ENCODE data around the gene UTRN.
A peak's percentile ranks its signal among the peaks of the same experiment; 100 is the strongest.

UTRN gene

DNA sequence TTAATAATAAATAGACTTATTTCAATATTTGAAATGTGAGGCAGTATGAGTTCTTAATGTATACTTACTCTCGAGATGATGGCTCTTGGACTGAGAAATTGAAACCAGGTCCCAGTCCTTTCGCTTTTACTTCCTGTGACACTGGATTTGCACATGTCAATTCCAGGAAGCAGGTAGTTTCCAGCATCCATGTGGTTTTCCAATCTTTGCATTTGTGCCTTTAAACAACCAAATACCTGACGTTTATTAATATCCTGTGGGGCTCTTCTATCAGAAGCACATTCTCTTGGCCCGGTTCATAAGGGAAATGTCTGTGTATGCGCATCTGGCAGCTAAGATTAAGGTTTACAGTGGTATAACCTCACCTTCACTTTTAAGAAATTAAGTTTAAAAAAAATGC lies 13.1 kb downstream of the UTRN start:
- Histone ChIP-seq H3K27ac (ENCODE audit: low read length) (no peak overlapping the region), H3K4me3 (ENCODE audit: low read depth in 1 of 2, low read length in 2 of 2) (peak overlapping the region in 1 of 2 donors; percentile 35), H3K36me3 (ENCODE audit: control insufficient read depth in 1 of 2, insufficient read depth in 2 of 2, low read length in 2 of 2) (peaks cover 0 to under 1% of the 10 kb centered on the region in 2 donors), H3K27me3 (ENCODE audit: low read depth, low read length) (no peaks in the 10 kb centered on the region), H3K9me3 (ENCODE audit: control insufficient read depth in 1 of 2, low read length in 2 of 2) (no peaks in the 10 kb centered on the region), H3K4me1 (ENCODE audit: control insufficient read depth in 1 of 2, insufficient read depth in 2 of 2, low read length in 2 of 2) (peaks cover 0 to 5% of the 10 kb centered on the region in 2 donors)

DNA sequence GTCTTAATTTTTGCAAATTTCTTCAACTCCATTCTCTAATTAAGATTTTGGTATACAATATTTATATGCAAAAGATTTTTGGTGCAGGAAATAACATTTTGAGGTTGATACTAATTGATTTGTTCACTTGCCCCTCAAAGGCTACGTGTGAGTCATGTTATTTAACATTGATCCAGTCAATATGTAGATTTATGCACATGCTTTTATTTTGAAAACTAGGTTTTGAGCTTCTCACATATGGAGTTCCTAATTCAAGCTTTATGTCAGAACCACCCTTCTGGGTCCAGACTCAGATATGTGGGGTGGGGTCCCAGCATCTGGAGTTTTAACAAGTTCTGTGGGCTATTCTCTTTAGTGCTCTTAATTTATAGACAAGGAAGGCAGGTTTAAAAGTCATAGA lies 13.8 kb downstream of the UTRN start:
- Histone ChIP-seq H3K9me3 (ENCODE audit: control insufficient read depth in 1 of 2, low read length in 2 of 2) (no peaks in the 10 kb centered on the region), H3K4me1 (ENCODE audit: control insufficient read depth in 1 of 2, insufficient read depth in 2 of 2, low read length in 2 of 2) (peaks cover 0 to 5% of the 10 kb centered on the region in 2 donors), H3K36me3 (ENCODE audit: control insufficient read depth in 1 of 2, insufficient read depth in 2 of 2, low read length in 2 of 2) (no peaks in the 10 kb centered on the region), H3K4me3 (ENCODE audit: low read depth in 1 of 2, low read length in 2 of 2) (no peak overlapping the region), H3K27me3 (ENCODE audit: low read depth, low read length) (no peaks in the 10 kb centered on the region), H3K27ac (ENCODE audit: low read length) (no peak overlapping the region)

- no peaks in the 10 kb centered on the region for H3K9me3 ChIP-seq (ENCODE audit: control insufficient read depth in 1 of 2, low read length in 2 of 2)
- H3K4me3 ChIP-seq (ENCODE audit: low read depth in 1 of 2, low read length in 2 of 2) = no peak overlapping the region
- no peaks in the 10 kb centered on the region for H3K4me1 ChIP-seq (ENCODE audit: control insufficient read depth in 1 of 2, insufficient read depth in 2 of 2, low read length in 2 of 2)
- no peak overlapping the region for H3K27ac ChIP-seq (ENCODE audit: low read length)
- H3K27me3 ChIP-seq (ENCODE audit: low read depth, low read length) = no peaks in the 10 kb centered on the region
- no peaks in the 10 kb centered on the region for H3K36me3 ChIP-seq (ENCODE audit: control insufficient read depth in 1 of 2, insufficient read depth in 2 of 2, low read length in 2 of 2)
These were observed 17.7 kb downstream of the UTRN start for GRCh38 chr6:144302701-144303372.

- no peak overlapping the region for H3K27ac ChIP-seq (ENCODE audit: low read length)
- peaks cover 0 to 10% of the 10 kb centered on the region in 2 donors for H3K36me3 ChIP-seq (ENCODE audit: control insufficient read depth in 1 of 2, insufficient read depth in 2 of 2, low read length in 2 of 2)
- no peak overlapping the region for H3K4me3 ChIP-seq (ENCODE audit: low read depth in 1 of 2, low read length in 2 of 2)
- no peaks in the 10 kb centered on the region for H3K9me3 ChIP-seq (ENCODE audit: control insufficient read depth in 1 of 2, low read length in 2 of 2)
- no peaks in the 10 kb centered on the region for H3K27me3 ChIP-seq (ENCODE audit: low read depth, low read length)
- no peaks in the 10 kb centered on the region for H3K4me1 ChIP-seq (ENCODE audit: control insufficient read depth in 1 of 2, insufficient read depth in 2 of 2, low read length in 2 of 2)
These were observed 19.2 kb downstream of the UTRN start for GRCh38 chr6:144304223-144304848.

GRCh38 chr6:144305567-144305966 lies 20.4 kb downstream of the UTRN start:
- H3K4me1 ChIP-seq (ENCODE audit: control insufficient read depth in 1 of 2, insufficient read depth in 2 of 2, low read length in 2 of 2) = no peaks in the 10 kb centered on the region
- no peak overlapping the region for H3K4me3 ChIP-seq (ENCODE audit: low read depth in 1 of 2, low read length in 2 of 2)
- no peaks in the 10 kb centered on the region for H3K9me3 ChIP-seq (ENCODE audit: control insufficient read depth in 1 of 2, low read length in 2 of 2)
- no peak overlapping the region for H3K27ac ChIP-seq (ENCODE audit: low read length)
- peaks cover 0 to 10% of the 10 kb centered on the region in 2 donors for H3K36me3 ChIP-seq (ENCODE audit: control insufficient read depth in 1 of 2, insufficient read depth in 2 of 2, low read length in 2 of 2)
- no peaks in the 10 kb centered on the region for H3K27me3 ChIP-seq (ENCODE audit: low read depth, low read length)

DNA sequence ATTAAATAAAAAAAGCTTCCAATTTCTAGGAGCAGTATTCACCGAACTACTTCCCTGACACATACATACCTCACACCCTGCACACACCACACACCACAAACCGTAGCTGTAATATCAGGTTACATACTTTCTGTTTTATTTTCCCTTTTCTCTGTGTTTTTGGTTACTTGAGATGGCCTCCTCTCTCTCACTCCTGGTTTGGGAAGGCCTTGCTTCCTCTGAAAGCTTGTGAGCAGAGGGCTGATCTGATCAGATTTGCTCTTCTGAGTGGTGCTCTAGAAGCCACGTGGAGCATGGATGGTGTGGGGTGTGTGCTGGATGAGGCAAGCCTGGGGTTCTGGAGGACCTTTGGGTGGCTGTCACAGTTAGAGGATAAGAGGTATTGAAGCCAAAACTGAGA lies 20.9 kb downstream of the UTRN start:
- Histone ChIP-seq H3K9me3 (ENCODE audit: control insufficient read depth in 1 of 2, low read length in 2 of 2) (no peaks in the 10 kb centered on the region), H3K4me1 (ENCODE audit: control insufficient read depth in 1 of 2, insufficient read depth in 2 of 2, low read length in 2 of 2) (no peaks in the 10 kb centered on the region), H3K36me3 (ENCODE audit: control insufficient read depth in 1 of 2, insufficient read depth in 2 of 2, low read length in 2 of 2) (peaks cover 0 to 10% of the 10 kb centered on the region in 2 donors), H3K27ac (ENCODE audit: low read length) (no peak overlapping the region), H3K4me3 (ENCODE audit: low read depth in 1 of 2, low read length in 2 of 2) (no peak overlapping the region), H3K27me3 (ENCODE audit: low read depth, low read length) (no peaks in the 10 kb centered on the region)

DNA sequence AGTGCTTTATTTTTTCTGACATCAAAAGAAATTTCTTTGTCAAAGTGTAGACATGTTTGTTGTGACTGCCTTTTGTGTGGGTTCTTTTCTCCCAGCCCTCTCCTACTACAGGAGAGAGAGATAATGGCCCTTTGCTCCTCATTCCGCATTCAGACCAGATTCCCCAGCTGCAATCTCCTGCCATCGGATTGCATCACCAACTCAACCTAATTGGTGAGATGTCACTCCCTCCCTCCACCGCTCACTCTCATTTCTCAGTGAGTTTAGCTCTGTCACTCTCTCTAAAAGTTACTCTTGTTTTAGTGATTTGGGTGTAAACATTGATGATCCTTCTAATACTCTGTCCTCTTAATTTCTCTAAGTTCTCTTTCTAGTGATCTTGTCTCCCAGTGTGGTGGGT lies 22.7 kb downstream of the UTRN start:
- H3K4me1 ChIP-seq (ENCODE audit: control insufficient read depth in 1 of 2, insufficient read depth in 2 of 2, low read length in 2 of 2) = peaks cover 0 to 2% of the 10 kb centered on the region in 2 donors
- no peak overlapping the region for H3K4me3 ChIP-seq (ENCODE audit: low read depth in 1 of 2, low read length in 2 of 2)
- H3K27ac ChIP-seq (ENCODE audit: low read length) = no peak overlapping the region
- no peaks in the 10 kb centered on the region for H3K9me3 ChIP-seq (ENCODE audit: control insufficient read depth in 1 of 2, low read length in 2 of 2)
- no peaks in the 10 kb centered on the region for H3K27me3 ChIP-seq (ENCODE audit: low read depth, low read length)
- peaks cover 0 to 10% of the 10 kb centered on the region in 2 donors for H3K36me3 ChIP-seq (ENCODE audit: control insufficient read depth in 1 of 2, insufficient read depth in 2 of 2, low read length in 2 of 2)

DNA sequence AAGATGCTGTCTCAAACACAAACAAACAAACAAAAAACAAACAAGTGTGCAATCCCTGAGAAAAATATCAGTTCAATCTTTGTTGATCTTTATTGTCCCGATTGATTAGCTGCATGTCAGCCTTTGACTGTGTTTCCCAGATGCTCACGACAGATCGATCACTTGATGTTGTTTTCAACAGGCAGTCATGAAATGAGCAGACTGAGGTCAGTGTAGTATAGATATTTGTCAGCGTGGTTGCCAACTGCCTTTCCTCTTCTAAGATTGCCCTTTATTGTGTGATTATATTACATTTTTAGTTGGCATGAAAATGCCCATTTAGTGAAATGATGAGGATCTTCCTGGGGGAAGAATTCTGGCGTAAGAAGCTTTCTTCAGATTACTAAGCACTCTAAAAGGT lies 25.6 kb downstream of the UTRN start:
- Histone ChIP-seq H3K36me3 (ENCODE audit: control insufficient read depth in 1 of 2, insufficient read depth in 2 of 2, low read length in 2 of 2) (peaks cover 0 to 10% of the 10 kb centered on the region in 2 donors), H3K9me3 (ENCODE audit: control insufficient read depth in 1 of 2, low read length in 2 of 2) (no peaks in the 10 kb centered on the region), H3K27ac (ENCODE audit: low read length) (no peak overlapping the region), H3K27me3 (ENCODE audit: low read depth, low read length) (no peaks in the 10 kb centered on the region), H3K4me1 (ENCODE audit: control insufficient read depth in 1 of 2, insufficient read depth in 2 of 2, low read length in 2 of 2) (peaks cover 4 to 18% of the 10 kb centered on the region in 2 donors), H3K4me3 (ENCODE audit: low read depth in 1 of 2, low read length in 2 of 2) (no peak overlapping the region)

DNA sequence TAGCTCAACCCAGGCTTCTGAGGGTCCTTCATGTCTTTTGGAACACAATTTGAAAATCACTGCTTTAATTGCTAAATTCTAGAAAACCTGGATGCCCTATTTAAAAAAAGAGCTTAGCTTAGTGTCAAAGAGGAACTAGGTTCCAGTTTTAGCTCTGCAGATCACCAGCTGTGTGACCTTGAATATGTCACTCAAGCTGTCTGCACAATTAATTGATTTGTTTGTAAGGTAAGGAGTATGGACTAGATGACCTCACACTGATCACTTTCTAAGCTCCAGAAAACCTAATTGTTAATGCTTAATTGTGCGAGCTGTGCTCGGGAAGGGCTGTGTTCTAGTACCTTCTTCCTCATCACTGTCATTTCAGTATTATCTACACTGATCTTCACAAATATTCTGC lies 26.2 kb downstream of the UTRN start:
- Histone ChIP-seq H3K27me3 (ENCODE audit: low read depth, low read length) (no peaks in the 10 kb centered on the region), H3K36me3 (ENCODE audit: control insufficient read depth in 1 of 2, insufficient read depth in 2 of 2, low read length in 2 of 2) (peaks cover 0 to 10% of the 10 kb centered on the region in 2 donors), H3K4me1 (ENCODE audit: control insufficient read depth in 1 of 2, insufficient read depth in 2 of 2, low read length in 2 of 2) (peaks cover 4 to 18% of the 10 kb centered on the region in 2 donors), H3K4me3 (ENCODE audit: low read depth in 1 of 2, low read length in 2 of 2) (no peak overlapping the region), H3K27ac (ENCODE audit: low read length) (no peak overlapping the region), H3K9me3 (ENCODE audit: control insufficient read depth in 1 of 2, low read length in 2 of 2) (no peaks in the 10 kb centered on the region)

DNA sequence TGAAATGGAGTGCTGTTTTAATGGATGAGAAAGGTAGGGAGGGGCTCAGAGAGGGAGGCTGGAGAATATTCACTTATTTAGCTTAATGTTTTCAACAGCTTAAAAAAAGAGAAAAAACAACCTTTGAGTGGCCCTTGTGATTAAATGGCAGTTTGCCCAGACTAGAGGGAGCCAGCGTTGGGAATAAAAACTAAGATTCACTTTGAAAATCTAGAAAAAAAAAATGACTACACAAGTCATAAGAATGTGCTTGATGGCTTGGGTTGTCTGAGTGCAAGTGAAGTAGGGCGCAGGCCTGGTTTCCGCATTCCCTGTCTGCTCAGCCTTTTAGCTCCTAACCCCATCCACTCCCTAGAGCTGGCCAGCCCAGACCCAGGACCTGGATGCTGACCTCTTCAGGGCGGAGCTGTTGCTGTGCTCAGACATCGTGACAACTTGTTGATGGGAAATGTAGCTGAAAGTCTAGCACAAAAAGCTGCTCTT lies 28.9 kb downstream of the UTRN start:
- Histone ChIP-seq H3K4me1 (ENCODE audit: control insufficient read depth in 1 of 2, insufficient read depth in 2 of 2, low read length in 2 of 2) (peaks cover 4 to 18% of the 10 kb centered on the region in 2 donors), H3K36me3 (ENCODE audit: control insufficient read depth in 1 of 2, insufficient read depth in 2 of 2, low read length in 2 of 2) (peaks cover 0 to under 1% of the 10 kb centered on the region in 2 donors), H3K4me3 (ENCODE audit: low read depth in 1 of 2, low read length in 2 of 2) (no peak overlapping the region), H3K27me3 (ENCODE audit: low read depth, low read length) (no peaks in the 10 kb centered on the region), H3K9me3 (ENCODE audit: control insufficient read depth in 1 of 2, low read length in 2 of 2) (no peaks in the 10 kb centered on the region), H3K27ac (ENCODE audit: low read length) (no peak overlapping the region)

- no peaks in the 10 kb centered on the region for H3K27me3 ChIP-seq (ENCODE audit: low read depth, low read length)
- H3K4me3 ChIP-seq (ENCODE audit: low read depth in 1 of 2, low read length in 2 of 2) = no peak overlapping the region
- peaks cover 4 to 18% of the 10 kb centered on the region in 2 donors for H3K4me1 ChIP-seq (ENCODE audit: control insufficient read depth in 1 of 2, insufficient read depth in 2 of 2, low read length in 2 of 2)
These were observed 29.4 kb downstream of the UTRN start for GRCh38 chr6:144314562-144314961.

More at GRCh38 chr6:144314562-144314961, 29.4 kb downstream of the UTRN start:
- H3K9me3 ChIP-seq (ENCODE audit: control insufficient read depth in 1 of 2, low read length in 2 of 2) = no peaks in the 10 kb centered on the region
- H3K27ac ChIP-seq (ENCODE audit: low read length) = no peak overlapping the region
- H3K36me3 ChIP-seq (ENCODE audit: control insufficient read depth in 1 of 2, insufficient read depth in 2 of 2, low read length in 2 of 2) = no peaks in the 10 kb centered on the region

All from muscle layer of duodenum (tissue), 2 donors.